ENCODE data around the gene TTLL10. TPM values are rescaled to one million over a fixed set of nuclear protein-coding genes. Genes with fewer than 3 reads are reported as not detected.

TTLL10 gene
- total and polyA plus RNA-seq, 2 of the 8 experiments (the other 6 are each of a cell fraction or from before 2014, with no cell fraction given), result 1.1 to 1.7 TPM

DNA sequence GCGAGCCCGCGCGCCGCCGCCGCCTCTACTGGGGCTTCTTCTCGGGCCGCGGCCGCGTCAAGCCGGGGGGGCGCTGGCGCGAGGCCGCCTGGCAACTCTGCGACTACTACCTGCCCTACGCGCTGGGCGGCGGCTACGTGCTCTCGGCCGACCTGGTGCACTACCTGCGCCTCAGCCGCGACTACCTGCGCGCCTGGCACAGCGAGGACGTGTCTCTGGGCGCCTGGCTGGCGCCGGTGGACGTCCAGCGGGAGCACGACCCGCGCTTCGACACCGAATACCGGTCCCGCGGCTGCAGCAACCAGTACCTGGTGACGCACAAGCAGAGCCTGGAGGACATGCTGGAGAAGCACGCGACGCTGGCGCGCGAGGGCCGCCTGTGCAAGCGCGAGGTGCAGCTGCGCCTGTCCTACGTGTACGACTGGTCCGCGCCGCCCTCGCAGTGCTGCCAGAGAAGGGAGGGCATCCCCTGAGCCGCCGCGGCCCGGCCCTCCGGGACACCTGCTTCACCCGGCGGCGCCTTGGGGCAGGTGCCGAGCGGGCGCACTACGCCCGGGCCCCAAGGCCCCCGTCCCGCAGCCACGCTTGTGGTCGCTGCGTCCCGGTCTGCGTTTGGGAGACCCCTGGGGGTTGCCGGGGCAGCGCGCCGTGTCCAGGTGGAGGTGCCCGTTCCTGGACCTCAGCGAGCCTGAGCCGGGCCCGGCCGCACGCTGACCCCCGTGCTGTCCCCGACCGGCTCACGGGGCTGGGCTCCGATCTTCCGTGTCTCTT is 59.3 kb downstream of the TTLL10 start:
- Histone ChIP-seq H3K27me3 (replicated peaks in 1 of 4; ENCODE audit: control insufficient read depth in 3 of 4, extremely low read depth in 1 of 4, insufficient read depth in 3 of 4, low read length in 3 of 4) (no peaks in the 10 kb centered on the region; a peak in 1 of 7 replicates), H3K56ac (replicated peaks; ENCODE audit: insufficient read length, low read depth, low read length) (no peak overlapping the region), H3K23me2 (ENCODE audit: low read depth, low read length) (peaks cover 7% of the 10 kb centered on the region), H3K4me1 (replicated peaks in 1 of 4; ENCODE audit: control insufficient read depth in 3 of 4, insufficient read depth in 4 of 4, low read length in 3 of 4) (peaks cover 0 to 12% (median under 1%) of the 10 kb centered on the region in 4 experiments; a peak in 4 of 7 replicates), H3K79me1 (ENCODE audit: low read depth, low read length) (peaks cover 33% of the 10 kb centered on the region), H3K18ac (ENCODE audit: extremely low read depth, low read length) (no peak overlapping the region), H3K9ac (replicated peaks in 1 of 4; ENCODE audit: extremely low read depth in 1 of 4, low read depth in 3 of 4, low read length in 3 of 4) (peak overlapping the region in 1 of 4 experiments; percentile 59; a peak in 2 of 7 replicates), H4K91ac (replicated peaks; ENCODE audit: insufficient read length, low read length) (no peak overlapping the region), H3K14ac (ENCODE audit: insufficient read length) (no peak overlapping the region), H2AK5ac (ENCODE audit: low read depth, low read length) (peak overlapping the region; percentile 25; the same call in 1 of the 2 replicates), H4K20me1 (replicated peaks in 1 of 2; ENCODE audit: control insufficient read depth in 1 of 2, insufficient read depth in 2 of 2, low read length in 2 of 2) (peaks cover 2 to 21% of the 10 kb centered on the region in 2 experiments), H4K5ac (ENCODE audit: insufficient read length, low read depth, low read length) (no peak overlapping the region), H2BK12ac (ENCODE audit: low read depth, low read length) (0 out of 2 replicates have a peak overlapping the region, but pooled peaks have one; percentile 17), H3K4ac (replicated peaks; ENCODE audit: insufficient read length, low read depth, low read length) (peak overlapping the region; percentile 91), H3K23ac (ENCODE audit: insufficient read length) (no peak overlapping the region), H3K9me3 (ENCODE audit: insufficient read depth in 2 of 2, low read depth in 1 of 2, low read length in 1 of 2) (peaks cover 0 to 9% of the 10 kb centered on the region in 2 experiments; a peak in 2 of 4 replicates), H3K4me3 (ENCODE audit: extremely low read depth in 1 of 4, insufficient read depth in 2 of 4, low read depth in 3 of 4, low read length in 4 of 4) (peak overlapping the region; percentile 6 to 46 (median 18); a peak in 5 of 8 replicates), H3K27ac (ENCODE audit: low read depth, low read length) (no peak overlapping the region), H2AFZ (ENCODE audit: low read length) (no peak overlapping the region), H2BK120ac (replicated peaks; ENCODE audit: low read depth, low read length) (no peak overlapping the region), H3K36me3 (ENCODE audit: control insufficient read depth in 2 of 4, insufficient read depth in 4 of 4, low read length in 3 of 4) (peaks cover 2 to 15% (median 4%) of the 10 kb centered on the region in 4 experiments; a peak in 4 of 8 replicates), H2BK5ac (ENCODE audit: low read depth, low read length) (no peak overlapping the region), H2BK20ac (ENCODE audit: low read length) (no peak overlapping the region), H3K4me2 (ENCODE audit: insufficient read depth in 1 of 2, low read depth in 2 of 2, low read length in 2 of 2) (peak overlapping the region; percentile 25 to 63; a peak in 2 of 4 replicates), H2BK15ac (ENCODE audit: low read length) (no peak overlapping the region), H3K79me2 (ENCODE audit: control insufficient read depth in 1 of 2, insufficient read depth in 2 of 2, low read length in 2 of 2) (peaks cover 6 to 34% of the 10 kb centered on the region in 2 experiments; a peak in 3 of 4 replicates), H4K8ac (ENCODE audit: extremely low read depth, insufficient read depth, low read length) (peak overlapping the region; percentile 57; the same call in 1 of the 2 replicates)
- FAIRE-seq, result no peak
- peak; percentile 13; the same call in 1 of the 2 replicates for TF ChIP-seq GABPA (IDR thresholded peaks at IDR 0.05; ENCODE audit: borderline replicate concordance, insufficient read depth, low read length)
- TF ChIP-seq, protein P1, sequence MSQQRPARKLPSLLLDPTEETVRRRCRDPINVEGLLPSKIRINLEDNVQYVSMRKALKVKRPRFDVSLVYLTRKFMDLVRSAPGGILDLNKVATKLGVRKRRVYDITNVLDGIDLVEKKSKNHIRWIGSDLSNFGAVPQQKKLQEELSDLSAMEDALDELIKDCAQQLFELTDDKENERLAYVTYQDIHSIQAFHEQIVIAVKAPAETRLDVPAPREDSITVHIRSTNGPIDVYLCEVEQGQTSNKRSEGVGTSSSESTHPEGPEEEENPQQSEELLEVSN (IDR thresholded peaks at IDR 0.05), result no peak; the same call in 1 of the 2 replicates
- DNase-seq (ENCODE audit: low read depth in 1 of 2, low spot score in 2 of 2), result no peak
- 95% methylated on average over 57 of the region's 98 CpGs; no CpG with 5 or more reads in 1 of the 2 experiments for WGBS, 2 experiments (ENCODE audit: extremely low coverage in 1 of 2, insufficient coverage in 1 of 2, insufficient read length in 1 of 2, insufficient replicate concordance in 2 of 2, low coverage in 1 of 2, low lambda C conversion rate in 2 of 2, missing lambda C conversion rate in 1 of 2)
- CTCF ChIA-PET (ENCODE audit: partially characterized antibody), result interaction anchor here (1.1 kb wide), 1 partner anchor 63 kb away, joined by 3 read pairs; no protein-coding TSS in a partner anchor
- POLR2A ChIA-PET (ENCODE audit: partially characterized antibody), result interaction anchor here (1.0 to 2.1 kb wide), 3 partner anchors 14 to 23 kb away, joined by 3 to 7 read pairs (median 6); partner anchors contain the start of gene C1QTNF12

Data from H1 (cell line).